Loucy (cell line): ENCODE data around the gene SRSF9.

Experiments used
- CTCF ChIP-seq: fragments of 200-600 bp; sonication (generic); conservative IDR thresholded peaks from 2 replicates; pipeline ENCODE4 v1.5.1; 2014; ENCODE audit warnings: mild to moderate bottlenecking, antibody characterized with exemption, low read length
- EZH2phosphoT487 ChIP-seq: fragments of 200-600 bp; IDR thresholded peaks from 2 replicates; pipeline ENCODE4 v1.6.1; 2018; ENCODE audit warnings: antibody characterized with exemption, mild to moderate bottlenecking, moderate library complexity, borderline replicate concordance

GRCh38 chr12:120490325-120490724 is 20.8 kb upstream of the SRSF9 start:
- TF ChIP-seq CTCF (no peak), EZH2phosphoT487 (no peak)
